Measurements from ENCODE around the gene ROR1.

GRCh38 chr1:64223329-64224151 is 449.7 kb downstream of the ROR1 start:
- TF ChIP-seq CTCF (conservative IDR thresholded peaks at IDR 0.05; ENCODE audit: low read length) (no peak), EZH2phosphoT487 (IDR thresholded peaks at IDR 0.05; ENCODE audit: borderline replicate concordance, low read depth, low read length) (no peak)

All from OCI-LY7 (cell line).